Coronary artery (tissue), 2 donors: ENCODE data around the gene ZNF821.

Source experiments
- DNase-seq: peaks from one replicate; pipeline ENCODE4 v3.0.0-alpha.2; 2017; ENCODE audit warnings: low spot score
- H3K27ac ChIP-seq, 2 donors: fragments of 200-600 bp; sonication (generic); one replicate each; pipeline ENCODE4 v1.5.1; 2016 to 2019
- H3K4me3 ChIP-seq: fragments of 200-600 bp; sonication (generic); 2 replicates; pipeline ENCODE4 v1.5.1; 2016; ENCODE audit warnings: mild to moderate bottlenecking, moderate library complexity
- TF ChIP-seq, protein P1 (sequence below): fragments of 200-600 bp; sonication (generic); IDR thresholded peaks from one replicate; pipeline ENCODE4 v1.5.1; 2019; ENCODE audit warnings: antibody characterized with exemption

The ZNF821 gene

DNA sequence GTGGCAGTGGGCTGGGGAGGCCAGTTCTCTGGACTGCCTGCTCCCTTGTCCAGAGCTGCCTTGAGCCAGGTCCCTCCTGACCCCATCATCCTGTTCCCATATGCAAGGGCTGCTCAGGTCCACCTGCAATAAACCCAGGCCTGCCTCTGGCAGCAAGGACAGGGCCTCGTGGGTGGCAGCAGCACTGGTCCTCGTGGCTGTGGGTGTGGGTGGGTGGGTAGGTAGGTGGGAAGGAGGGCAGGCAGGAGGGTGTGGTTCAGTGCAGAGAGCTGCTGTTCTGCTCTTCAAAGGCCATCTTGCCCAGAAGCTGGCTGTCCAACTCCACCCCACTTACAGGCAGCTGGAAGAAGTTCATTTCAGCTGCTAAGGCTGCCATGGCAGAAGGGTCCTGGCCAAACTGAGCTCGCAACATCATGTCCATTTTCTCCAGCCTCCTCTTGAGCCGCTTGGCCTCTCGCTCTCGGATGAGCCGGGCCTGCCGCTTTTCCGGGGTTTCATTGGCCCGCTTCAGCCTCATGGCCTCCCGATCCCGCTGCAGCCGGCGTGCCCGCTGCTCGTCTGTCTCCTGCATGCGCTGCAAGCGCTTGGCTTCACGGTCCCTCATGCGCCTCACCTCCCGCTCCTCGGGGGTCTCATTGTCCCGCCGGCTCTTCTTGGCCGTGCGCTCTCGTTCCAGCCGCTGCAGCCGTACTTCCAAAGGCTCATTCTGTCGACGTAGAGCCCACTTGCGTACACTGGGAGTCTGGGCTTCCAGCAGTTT lies 24.0 kb downstream of the ZNF821 start:
- no peak for DNase-seq
- no peak overlapping the region for H3K27ac ChIP-seq
- TF ChIP-seq, protein P1, sequence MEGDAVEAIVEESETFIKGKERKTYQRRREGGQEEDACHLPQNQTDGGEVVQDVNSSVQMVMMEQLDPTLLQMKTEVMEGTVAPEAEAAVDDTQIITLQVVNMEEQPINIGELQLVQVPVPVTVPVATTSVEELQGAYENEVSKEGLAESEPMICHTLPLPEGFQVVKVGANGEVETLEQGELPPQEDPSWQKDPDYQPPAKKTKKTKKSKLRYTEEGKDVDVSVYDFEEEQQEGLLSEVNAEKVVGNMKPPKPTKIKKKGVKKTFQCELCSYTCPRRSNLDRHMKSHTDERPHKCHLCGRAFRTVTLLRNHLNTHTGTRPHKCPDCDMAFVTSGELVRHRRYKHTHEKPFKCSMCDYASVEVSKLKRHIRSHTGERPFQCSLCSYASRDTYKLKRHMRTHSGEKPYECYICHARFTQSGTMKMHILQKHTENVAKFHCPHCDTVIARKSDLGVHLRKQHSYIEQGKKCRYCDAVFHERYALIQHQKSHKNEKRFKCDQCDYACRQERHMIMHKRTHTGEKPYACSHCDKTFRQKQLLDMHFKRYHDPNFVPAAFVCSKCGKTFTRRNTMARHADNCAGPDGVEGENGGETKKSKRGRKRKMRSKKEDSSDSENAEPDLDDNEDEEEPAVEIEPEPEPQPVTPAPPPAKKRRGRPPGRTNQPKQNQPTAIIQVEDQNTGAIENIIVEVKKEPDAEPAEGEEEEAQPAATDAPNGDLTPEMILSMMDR: no peak

DNA sequence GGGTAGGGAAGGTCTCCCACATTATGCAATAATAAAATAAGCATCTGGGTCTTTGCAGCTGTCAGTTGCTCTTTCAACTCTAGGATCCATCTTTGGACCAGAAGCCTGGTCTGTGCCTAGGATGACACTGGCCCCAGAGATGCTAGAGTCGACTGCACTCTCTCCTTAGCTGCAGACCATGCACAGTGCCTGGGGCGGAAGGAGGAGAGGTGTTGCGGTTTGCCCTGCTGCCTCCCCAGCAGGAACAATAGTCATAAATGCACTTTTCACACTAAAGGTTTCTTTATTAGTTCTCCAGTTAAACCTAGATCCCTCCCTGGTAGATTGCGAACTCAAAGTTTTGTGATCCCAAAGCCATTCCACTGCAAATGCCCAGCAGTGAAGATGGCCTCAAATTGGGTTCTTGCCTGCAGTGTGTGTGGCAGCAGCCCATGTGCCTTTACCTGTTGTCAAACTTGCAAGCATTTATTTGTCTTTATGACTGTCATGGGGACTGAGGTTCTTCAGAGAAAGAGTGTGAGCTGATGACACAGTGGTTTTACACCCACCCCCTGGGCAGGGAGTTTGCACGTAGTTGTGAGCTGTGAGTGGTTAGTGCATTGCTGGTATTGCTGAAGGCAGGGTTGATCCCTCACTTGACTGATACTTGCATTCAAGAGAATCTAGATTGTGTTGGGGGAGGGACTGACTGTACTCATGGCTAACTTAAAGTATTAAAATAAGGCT lies 27.9 kb downstream of the ZNF821 start:
- TF ChIP-seq, protein P1: no peak
- no peak for DNase-seq
- no peak overlapping the region for H3K4me3 ChIP-seq
- no peak overlapping the region for H3K27ac ChIP-seq

More for the DNA sequence above, 24.0 kb downstream of the ZNF821 start:
- H3K4me3 ChIP-seq: no peak overlapping the region

DNA sequence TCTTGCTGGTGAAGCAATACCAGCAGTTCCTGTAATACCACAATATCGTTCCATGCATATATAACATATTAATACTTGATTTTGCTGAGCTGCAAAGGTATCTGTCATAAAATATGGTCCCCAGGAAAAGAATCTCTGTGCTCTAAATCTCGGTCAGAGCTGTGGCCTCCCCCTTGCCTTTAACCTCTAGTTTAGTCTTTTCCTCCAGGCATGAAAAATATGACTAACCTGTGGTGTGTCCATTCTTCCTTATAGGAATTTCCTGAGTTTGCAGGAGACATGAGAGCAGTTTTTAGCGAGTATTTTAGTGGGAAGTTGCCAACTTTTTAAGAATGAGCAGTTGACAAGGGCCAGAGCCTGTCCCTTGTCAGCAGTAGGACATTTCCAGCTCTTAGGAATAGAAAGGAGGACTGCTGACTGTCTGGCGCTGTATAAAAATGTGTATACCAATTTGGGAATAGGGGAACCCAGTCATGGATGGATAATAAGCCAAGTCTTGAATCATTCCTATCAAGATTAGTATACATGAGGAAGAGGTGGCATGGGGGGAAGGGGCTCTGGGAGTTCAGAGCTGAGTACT lies 29.5 kb downstream of the ZNF821 start:
- no peak overlapping the region for H3K27ac ChIP-seq
- TF ChIP-seq, protein P1: no peak

DNA sequence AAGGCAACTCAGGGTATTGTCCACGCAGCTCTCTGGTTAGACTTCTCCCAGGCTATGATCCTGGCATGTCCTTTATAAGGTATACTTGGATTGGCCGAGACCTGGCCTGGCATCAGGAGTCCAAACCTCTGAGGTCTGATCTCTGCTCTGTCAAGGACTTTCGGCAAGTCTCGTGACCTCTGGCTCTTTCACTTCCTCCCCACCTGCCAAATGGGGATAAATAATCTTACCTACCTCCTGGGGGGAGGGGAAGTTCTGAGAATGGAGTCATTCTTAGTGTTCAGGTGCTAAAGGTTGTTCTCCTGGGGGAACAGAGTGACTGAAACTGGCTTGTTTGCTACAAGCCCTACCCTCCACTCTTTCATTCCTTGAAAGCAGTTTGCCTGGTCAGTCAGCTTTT lies 30.6 kb downstream of the ZNF821 start:
- no peak for DNase-seq
- TF ChIP-seq, protein P1: no peak
- Histone ChIP-seq H3K4me3 (no peak overlapping the region), H3K27ac (no peak overlapping the region)

More for the DNA sequence above, 29.5 kb downstream of the ZNF821 start:
- H3K4me3 ChIP-seq: no peak overlapping the region
- DNase-seq: no peak

DNA sequence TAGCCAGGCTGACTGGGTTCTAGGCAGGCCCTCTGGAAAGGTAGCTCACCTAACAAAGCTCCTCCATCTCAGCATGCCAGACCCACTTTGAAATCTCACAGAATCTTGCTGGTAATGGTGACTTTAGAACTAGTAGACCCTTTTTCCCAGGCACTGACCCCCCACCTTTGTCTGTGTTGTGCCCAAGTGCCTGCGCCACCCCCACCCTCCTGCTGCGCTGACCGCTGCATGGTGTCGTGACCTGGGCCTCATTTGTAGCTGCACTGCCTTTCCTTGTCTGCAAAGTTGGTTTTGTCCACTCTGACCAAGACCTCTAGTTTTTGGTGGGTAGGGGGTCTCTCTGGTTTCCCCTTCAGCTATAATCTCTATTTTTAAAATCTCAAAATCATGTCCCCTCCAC lies 31.4 kb downstream of the ZNF821 start:
- no peak for DNase-seq
- TF ChIP-seq, protein P1: no peak
- H3K27ac ChIP-seq: no peak overlapping the region
- H3K4me3 ChIP-seq: no peak overlapping the region

DNA sequence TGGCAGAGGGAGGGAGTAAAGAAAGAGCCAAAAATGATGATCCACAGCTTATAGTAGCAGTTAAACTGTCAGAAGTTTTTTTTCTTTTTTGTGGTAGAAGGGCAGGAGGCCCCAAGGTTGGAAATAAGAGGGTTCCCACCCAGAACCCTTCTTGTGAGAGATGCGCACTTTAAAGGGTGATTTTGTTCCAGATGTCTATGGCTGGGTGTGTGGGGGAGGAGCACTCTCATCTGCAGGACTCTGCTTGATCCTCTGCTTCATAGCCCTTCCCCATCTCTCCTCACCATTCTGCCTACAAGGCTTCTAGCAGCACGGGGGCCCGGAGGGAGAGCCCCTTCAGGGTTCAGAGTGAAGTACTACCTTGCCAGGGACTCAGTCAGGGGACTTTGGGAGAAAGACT lies 31.8 kb downstream of the ZNF821 start:
- DNase-seq: no peak
- TF ChIP-seq, protein P1: no peak
- Histone ChIP-seq H3K4me3 (no peak overlapping the region), H3K27ac (no peak overlapping the region)
